ENCODE data around the gene CAMK1D.
"Not testable (repeated sequence)": the region's sequence is repeated elsewhere in the genome, so short reads cannot be mapped to it uniquely, and the experiment has no call there.

CAMK1D gene

DNA sequence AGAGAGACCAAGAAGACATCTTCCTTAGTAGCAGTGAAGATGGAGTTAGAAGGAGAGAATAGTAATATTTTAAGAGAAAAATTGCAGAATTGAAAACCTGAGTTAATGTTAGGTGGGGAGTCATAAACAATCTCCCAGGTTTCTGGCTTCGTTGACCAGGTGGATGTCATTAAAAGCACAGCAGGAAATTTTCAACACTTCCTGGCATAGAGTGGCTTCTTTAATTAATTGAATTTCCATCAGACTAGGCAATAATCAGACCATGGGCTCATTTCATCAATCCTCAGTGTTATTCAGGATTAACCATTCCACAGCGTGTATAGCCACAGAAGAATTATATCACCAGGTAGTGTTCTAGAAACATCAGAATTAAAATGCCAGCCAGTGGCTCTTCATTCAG, 383.9 kb downstream of the CAMK1D start:
- no peaks in the 10 kb centered on the region for H3K36me3 ChIP-seq (ENCODE audit: control insufficient read depth, insufficient read depth, low read length)
- no peak overlapping the region for H3K27ac ChIP-seq (ENCODE audit: low read depth, low read length)
- H3K4me1 ChIP-seq (ENCODE audit: control insufficient read depth, low read depth, low read length): no peaks in the 10 kb centered on the region
- no peak overlapping the region for H3K18ac ChIP-seq (ENCODE audit: low read length)
- no peak overlapping the region for H4K8ac ChIP-seq (ENCODE audit: low read depth, low read length)
- H3K79me2 ChIP-seq (ENCODE audit: control insufficient read depth, insufficient read depth, low read length): no peaks in the 10 kb centered on the region
- no peak for DNase-seq
- no peak overlapping the region for H3K56ac ChIP-seq (ENCODE audit: low read length)
- no peaks in the 10 kb centered on the region for H3K27me3 ChIP-seq (ENCODE audit: insufficient read depth, low read length, poor library complexity)
- H2AK5ac ChIP-seq (ENCODE audit: low read length): no peak overlapping the region
- H2BK5ac ChIP-seq (ENCODE audit: low read length): no peak overlapping the region
- H3K4me2 ChIP-seq (ENCODE audit: low read length): no peak overlapping the region
- no peak overlapping the region for H2BK15ac ChIP-seq (replicated peaks; ENCODE audit: low read depth)
- no peak overlapping the region for H3K4me3 ChIP-seq (ENCODE audit: low read length)
- WGBS (ENCODE audit: extremely low coverage, insufficient coverage, low lambda C conversion rate): no CpG with 5 or more reads among the region's 2 CpGs
- H3K4ac ChIP-seq (ENCODE audit: low read depth, low read length): no peak overlapping the region
- no peak overlapping the region for H4K5ac ChIP-seq (ENCODE audit: low read length)
- no peak overlapping the region for H3K23ac ChIP-seq (ENCODE audit: low read length)
- no peaks in the 10 kb centered on the region for H3K79me1 ChIP-seq (ENCODE audit: low read length)
- no peak overlapping the region for H2BK120ac ChIP-seq (ENCODE audit: low read depth, low read length)
- no peak overlapping the region for H3K9ac ChIP-seq (ENCODE audit: low read length)

DNA sequence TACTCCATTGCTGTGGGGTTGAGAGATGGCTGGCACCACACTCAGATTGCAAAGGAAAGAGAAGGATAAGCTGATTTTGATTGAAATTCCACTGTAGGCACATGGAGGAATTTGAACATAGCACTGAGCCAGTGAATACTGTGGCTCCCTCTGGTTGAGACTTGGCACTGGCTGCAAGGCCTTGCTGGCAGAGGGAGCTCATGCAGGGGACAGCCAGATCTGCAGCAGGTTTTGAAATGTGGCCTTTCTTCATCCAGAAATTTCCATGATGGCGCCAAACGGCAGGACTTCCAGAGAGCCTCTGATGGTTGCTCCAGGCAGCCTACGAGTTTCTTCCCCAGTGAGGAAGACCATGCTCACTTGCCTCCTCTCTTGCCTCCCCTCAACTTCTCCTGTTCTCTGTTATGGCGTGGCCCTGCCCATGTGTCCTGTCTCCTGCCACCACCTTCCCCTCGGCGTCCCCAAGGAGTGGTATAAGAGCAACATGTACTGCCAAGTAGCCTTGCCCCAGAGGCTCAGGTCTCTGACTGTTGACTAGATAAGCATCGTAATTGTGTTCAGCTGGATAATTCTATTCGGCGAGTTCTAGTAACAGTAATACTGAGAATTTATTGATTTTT, 386.6 kb downstream of the CAMK1D start:
- no peaks in the 10 kb centered on the region for H3K79me1 ChIP-seq (ENCODE audit: low read length)
- no peaks in the 10 kb centered on the region for H3K36me3 ChIP-seq (ENCODE audit: control insufficient read depth, insufficient read depth, low read length)
- no peak overlapping the region for H3K23ac ChIP-seq (ENCODE audit: low read length)
- H3K27me3 ChIP-seq (ENCODE audit: insufficient read depth, low read length, poor library complexity): no peaks in the 10 kb centered on the region
- no CpG with 5 or more reads among the region's 9 CpGs for WGBS (ENCODE audit: extremely low coverage, insufficient coverage, low lambda C conversion rate)
- H4K8ac ChIP-seq (ENCODE audit: low read depth, low read length): no peak overlapping the region
- no peak for DNase-seq
- H3K56ac ChIP-seq (ENCODE audit: low read length): no peak overlapping the region
- H3K4ac ChIP-seq (ENCODE audit: low read depth, low read length): no peak overlapping the region
- no peak overlapping the region for H3K9ac ChIP-seq (ENCODE audit: low read length)
- no peaks in the 10 kb centered on the region for H3K4me1 ChIP-seq (ENCODE audit: control insufficient read depth, low read depth, low read length)
- no peak overlapping the region for H3K4me2 ChIP-seq (ENCODE audit: low read length)
- H2BK15ac ChIP-seq (replicated peaks; ENCODE audit: low read depth): no peak overlapping the region
- no peak overlapping the region for H3K27ac ChIP-seq (ENCODE audit: low read depth, low read length)
- H3K79me2 ChIP-seq (ENCODE audit: control insufficient read depth, insufficient read depth, low read length): no peaks in the 10 kb centered on the region
- H2AK5ac ChIP-seq (ENCODE audit: low read length): no peak overlapping the region
- no peak overlapping the region for H2BK5ac ChIP-seq (ENCODE audit: low read length)
- no peak overlapping the region for H4K5ac ChIP-seq (ENCODE audit: low read length)
- H3K4me3 ChIP-seq (ENCODE audit: low read length): no peak overlapping the region
- no peak overlapping the region for H3K18ac ChIP-seq (ENCODE audit: low read length)
- H2BK120ac ChIP-seq (ENCODE audit: low read depth, low read length): no peak overlapping the region

DNA sequence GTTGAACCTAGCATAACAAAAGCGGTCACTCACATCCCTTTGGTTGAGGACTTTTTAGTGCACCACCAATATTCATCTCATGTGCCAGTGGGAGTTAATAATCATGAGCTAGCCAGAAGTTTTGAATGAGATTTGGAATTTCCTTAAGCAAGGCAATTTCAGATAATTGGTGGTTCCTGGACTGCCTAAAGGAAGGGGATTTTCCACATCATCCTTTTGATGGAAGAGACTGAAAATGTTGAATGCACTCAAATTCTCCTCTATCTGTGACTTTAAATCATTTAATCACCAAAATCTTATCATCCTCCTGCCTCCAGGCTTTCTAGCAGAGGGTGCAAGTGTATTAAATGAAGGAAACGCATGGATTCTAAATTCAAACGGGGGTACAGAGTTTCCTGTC, 391.5 kb downstream of the CAMK1D start:
- H3K23ac ChIP-seq (ENCODE audit: low read length): no peak overlapping the region

GRCh38 chr10:12741360-12741804, 392.0 kb downstream of the CAMK1D start:
- Histone ChIP-seq H3K79me1 (ENCODE audit: low read length) (no peaks in the 10 kb centered on the region), H3K56ac (ENCODE audit: low read length) (no peak overlapping the region), H3K9ac (ENCODE audit: low read length) (no peak overlapping the region), H3K4me1 (ENCODE audit: control insufficient read depth, low read depth, low read length) (no peaks in the 10 kb centered on the region), H3K4me3 (ENCODE audit: low read length) (no peak overlapping the region), H4K8ac (ENCODE audit: low read depth, low read length) (no peak overlapping the region), H2BK15ac (replicated peaks; ENCODE audit: low read depth) (no peak overlapping the region), H3K27ac (ENCODE audit: low read depth, low read length) (no peak overlapping the region), H3K79me2 (ENCODE audit: control insufficient read depth, insufficient read depth, low read length) (no peaks in the 10 kb centered on the region), H3K4ac (ENCODE audit: low read depth, low read length) (no peak overlapping the region), H3K36me3 (ENCODE audit: control insufficient read depth, insufficient read depth, low read length) (no peaks in the 10 kb centered on the region), H4K5ac (ENCODE audit: low read length) (no peak overlapping the region), H3K18ac (ENCODE audit: low read length) (no peak overlapping the region), H2AK5ac (ENCODE audit: low read length) (no peak overlapping the region), H3K23ac (ENCODE audit: low read length) (no peak overlapping the region), H2BK5ac (ENCODE audit: low read length) (no peak overlapping the region), H3K4me2 (ENCODE audit: low read length) (no peak overlapping the region), H2BK120ac (ENCODE audit: low read depth, low read length) (no peak overlapping the region), H3K27me3 (ENCODE audit: insufficient read depth, low read length, poor library complexity) (no peaks in the 10 kb centered on the region)
- WGBS (ENCODE audit: extremely low coverage, insufficient coverage, low lambda C conversion rate): no CpG with 5 or more reads among the region's 8 CpGs
- no peak for DNase-seq

More for the DNA sequence above, 391.5 kb downstream of the CAMK1D start:
- no peaks in the 10 kb centered on the region for H3K27me3 ChIP-seq (ENCODE audit: insufficient read depth, low read length, poor library complexity)
- H2AK5ac ChIP-seq (ENCODE audit: low read length): no peak overlapping the region
- H3K79me2 ChIP-seq (ENCODE audit: control insufficient read depth, insufficient read depth, low read length): no peaks in the 10 kb centered on the region
- H3K4me3 ChIP-seq (ENCODE audit: low read length): no peak overlapping the region
- H3K27ac ChIP-seq (ENCODE audit: low read depth, low read length): no peak overlapping the region
- H3K9ac ChIP-seq (ENCODE audit: low read length): no peak overlapping the region
- WGBS (ENCODE audit: extremely low coverage, insufficient coverage, low lambda C conversion rate): no CpG with 5 or more reads among the region's 3 CpGs
- no peak overlapping the region for H3K18ac ChIP-seq (ENCODE audit: low read length)
- no peak overlapping the region for H4K5ac ChIP-seq (ENCODE audit: low read length)
- H3K36me3 ChIP-seq (ENCODE audit: control insufficient read depth, insufficient read depth, low read length): no peaks in the 10 kb centered on the region
- H2BK15ac ChIP-seq (replicated peaks; ENCODE audit: low read depth): no peak overlapping the region
- H4K8ac ChIP-seq (ENCODE audit: low read depth, low read length): no peak overlapping the region
- H3K4me1 ChIP-seq (ENCODE audit: control insufficient read depth, low read depth, low read length): no peaks in the 10 kb centered on the region
- no peak overlapping the region for H3K4ac ChIP-seq (ENCODE audit: low read depth, low read length)
- H3K56ac ChIP-seq (ENCODE audit: low read length): no peak overlapping the region
- no peak overlapping the region for H2BK5ac ChIP-seq (ENCODE audit: low read length)
- H2BK120ac ChIP-seq (ENCODE audit: low read depth, low read length): no peak overlapping the region
- no peak overlapping the region for H3K4me2 ChIP-seq (ENCODE audit: low read length)
- DNase-seq: no peak
- H3K79me1 ChIP-seq (ENCODE audit: low read length): no peaks in the 10 kb centered on the region

- no peak overlapping the region for H4K8ac ChIP-seq (ENCODE audit: low read depth, low read length)
- H3K4me1 ChIP-seq (ENCODE audit: control insufficient read depth, low read depth, low read length): no peaks in the 10 kb centered on the region
- no peak overlapping the region for H3K4me2 ChIP-seq (ENCODE audit: low read length)
- no peak overlapping the region for H3K56ac ChIP-seq (ENCODE audit: low read length)
- H3K36me3 ChIP-seq (ENCODE audit: control insufficient read depth, insufficient read depth, low read length): no peaks in the 10 kb centered on the region
- no peak overlapping the region for H3K27ac ChIP-seq (ENCODE audit: low read depth, low read length)
- no peak overlapping the region for H3K4ac ChIP-seq (ENCODE audit: low read depth, low read length)
- H2BK120ac ChIP-seq (ENCODE audit: low read depth, low read length): no peak overlapping the region
- WGBS (ENCODE audit: extremely low coverage, insufficient coverage, low lambda C conversion rate): no CpG with 5 or more reads among the region's 10 CpGs
- no peak overlapping the region for H4K5ac ChIP-seq (ENCODE audit: low read length)
- H3K18ac ChIP-seq (ENCODE audit: low read length): no peak overlapping the region
- H2BK5ac ChIP-seq (ENCODE audit: low read length): no peak overlapping the region
- no peak overlapping the region for H3K4me3 ChIP-seq (ENCODE audit: low read length)
- no peaks in the 10 kb centered on the region for H3K79me1 ChIP-seq (ENCODE audit: low read length)
- no peaks in the 10 kb centered on the region for H3K27me3 ChIP-seq (ENCODE audit: insufficient read depth, low read length, poor library complexity)
- H2AK5ac ChIP-seq (ENCODE audit: low read length): no peak overlapping the region
- no peak for DNase-seq
- no peak overlapping the region for H3K23ac ChIP-seq (ENCODE audit: low read length)
- H3K9ac ChIP-seq (ENCODE audit: low read length): no peak overlapping the region
- no peak overlapping the region for H2BK15ac ChIP-seq (replicated peaks; ENCODE audit: low read depth)
- no peaks in the 10 kb centered on the region for H3K79me2 ChIP-seq (ENCODE audit: control insufficient read depth, insufficient read depth, low read length)
Measured at GRCh38 chr10:12742771-12743170, 393.4 kb downstream of the CAMK1D start.

GRCh38 chr10:12743466-12743865, 394.1 kb downstream of the CAMK1D start:
- not testable (repeated sequence) for H3K4me1 ChIP-seq (ENCODE audit: control insufficient read depth, low read depth, low read length); H3K27ac ChIP-seq (ENCODE audit: low read depth, low read length); H3K27me3 ChIP-seq (ENCODE audit: insufficient read depth, low read length, poor library complexity); H4K5ac ChIP-seq (ENCODE audit: low read length); H3K36me3 ChIP-seq (ENCODE audit: control insufficient read depth, insufficient read depth, low read length); H3K79me2 ChIP-seq (ENCODE audit: control insufficient read depth, insufficient read depth, low read length); H2BK15ac ChIP-seq (replicated peaks; ENCODE audit: low read depth); H2BK120ac ChIP-seq (ENCODE audit: low read depth, low read length); H3K23ac ChIP-seq (ENCODE audit: low read length); H3K18ac ChIP-seq (ENCODE audit: low read length); H3K9ac ChIP-seq (ENCODE audit: low read length); H3K56ac ChIP-seq (ENCODE audit: low read length); H3K79me1 ChIP-seq (ENCODE audit: low read length); H3K4me2 ChIP-seq (ENCODE audit: low read length); H2AK5ac ChIP-seq (ENCODE audit: low read length); DNase-seq; H2BK5ac ChIP-seq (ENCODE audit: low read length); H4K8ac ChIP-seq (ENCODE audit: low read depth, low read length); H3K4ac ChIP-seq (ENCODE audit: low read depth, low read length); H3K4me3 ChIP-seq (ENCODE audit: low read length)
- WGBS (ENCODE audit: extremely low coverage, insufficient coverage, low lambda C conversion rate): no CpG with 5 or more reads among the region's 3 CpGs
